HCT116 (cell line): ENCODE results near the gene RAD9A. TPM values are rescaled to one million over a fixed set of nuclear protein-coding genes. Genes with fewer than 3 reads are reported as not detected.

Source experiments
- ELF1 ChIP-seq: IDR thresholded peaks from 2 replicates; pipeline ENCODE4 v1.6.1; 2012; ENCODE audit warnings: low read depth, borderline replicate concordance
- FOSL1 ChIP-seq: IDR thresholded peaks from 2 replicates; pipeline ENCODE4 v1.6.1; 2012; ENCODE audit warnings: low read depth
- POLR2A ChIP-seq: IDR thresholded peaks from 2 replicates; pipeline ENCODE4 v1.7.0; 2011; ENCODE audit warnings: borderline replicate concordance; ENCODE audit not compliant: insufficient read depth, insufficient read length; ENCODE audit errors: extremely low read depth
- POLR2AphosphoS5 ChIP-seq: IDR thresholded peaks from 2 replicates; pipeline ENCODE4 v1.6.1; 2011; ENCODE audit warnings: mild to moderate bottlenecking, low read depth, low read length, moderate library complexity
- RAD21 ChIP-seq: IDR thresholded peaks from 2 replicates; pipeline ENCODE4 v1.6.1; 2012; ENCODE audit warnings: low read depth, mild to moderate bottlenecking
- SP1 ChIP-seq: IDR thresholded peaks from 2 replicates; pipeline ENCODE4 v1.6.1; 2012; ENCODE audit warnings: low read depth
- SRF ChIP-seq: IDR thresholded peaks from 2 replicates; pipeline ENCODE4 v1.6.1; 2012; ENCODE audit warnings: low read depth
- ZFX ChIP-seq: fragments of 450-650 bp; IDR thresholded peaks from 2 replicates; pipeline ENCODE4 v1.6.1; 2017
- total RNA-seq: library from RNA; stranded (reverse); gene quantifications from one replicate; pipeline ENCODE4 v1.2.1, GENCODE V29; 2021; ENCODE audit not compliant: unreplicated experiment
- TF ChIP-seq, protein P1 (sequence below): IDR thresholded peaks from 2 replicates; pipeline ENCODE4 v1.6.1; 2012; ENCODE audit warnings: low read depth
- TF ChIP-seq, protein P2 (sequence below), 3 experiments: fragments of 200-600 bp in 1 of 3; sonication (generic) in 1 of 3; IDR thresholded peaks in 2 of 3; conservative IDR thresholded peaks in 1 of 3; 2 replicates each; pipeline ENCODE4 v1.5.1; 2012 to 2017; ENCODE audit warnings: low read depth in 2 of 3, low read length in 2 of 3, antibody characterized with exemption in 1 of 3, borderline replicate concordance in 1 of 3, control low read depth in 1 of 3, mild to moderate bottlenecking in 1 of 3, mixed read lengths in 1 of 3, mixed run types in 1 of 3, moderate library complexity in 1 of 3; ENCODE audit not compliant: insufficient read depth in 1 of 3
- TF ChIP-seq, protein P3 (sequence below): IDR thresholded peaks from 2 replicates; pipeline ENCODE4 v1.6.1; 2012

The RAD9A gene
- total RNA-seq, 1 experiment from 2014 or later, result 49.8 TPM

DNA sequence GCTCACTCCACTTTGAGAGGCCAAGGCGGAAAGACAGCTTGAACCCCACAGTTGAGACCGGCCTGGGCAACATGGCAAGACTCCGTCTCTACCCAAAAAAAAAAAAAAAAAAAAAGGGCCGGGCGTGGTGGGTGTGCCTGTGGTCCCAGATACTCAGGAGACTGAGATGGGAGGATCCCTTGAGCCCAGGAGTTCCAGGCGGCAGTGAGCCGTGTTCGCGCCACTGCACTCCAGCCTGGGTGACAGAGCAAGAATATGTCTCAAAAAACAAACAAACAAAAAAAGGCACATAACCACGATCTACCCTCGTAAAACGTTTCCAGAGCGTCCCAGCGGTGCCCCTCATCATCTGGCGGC, 861 bp upstream of the RAD9A start (continued):
- TF ChIP-seq, protein P1, sequence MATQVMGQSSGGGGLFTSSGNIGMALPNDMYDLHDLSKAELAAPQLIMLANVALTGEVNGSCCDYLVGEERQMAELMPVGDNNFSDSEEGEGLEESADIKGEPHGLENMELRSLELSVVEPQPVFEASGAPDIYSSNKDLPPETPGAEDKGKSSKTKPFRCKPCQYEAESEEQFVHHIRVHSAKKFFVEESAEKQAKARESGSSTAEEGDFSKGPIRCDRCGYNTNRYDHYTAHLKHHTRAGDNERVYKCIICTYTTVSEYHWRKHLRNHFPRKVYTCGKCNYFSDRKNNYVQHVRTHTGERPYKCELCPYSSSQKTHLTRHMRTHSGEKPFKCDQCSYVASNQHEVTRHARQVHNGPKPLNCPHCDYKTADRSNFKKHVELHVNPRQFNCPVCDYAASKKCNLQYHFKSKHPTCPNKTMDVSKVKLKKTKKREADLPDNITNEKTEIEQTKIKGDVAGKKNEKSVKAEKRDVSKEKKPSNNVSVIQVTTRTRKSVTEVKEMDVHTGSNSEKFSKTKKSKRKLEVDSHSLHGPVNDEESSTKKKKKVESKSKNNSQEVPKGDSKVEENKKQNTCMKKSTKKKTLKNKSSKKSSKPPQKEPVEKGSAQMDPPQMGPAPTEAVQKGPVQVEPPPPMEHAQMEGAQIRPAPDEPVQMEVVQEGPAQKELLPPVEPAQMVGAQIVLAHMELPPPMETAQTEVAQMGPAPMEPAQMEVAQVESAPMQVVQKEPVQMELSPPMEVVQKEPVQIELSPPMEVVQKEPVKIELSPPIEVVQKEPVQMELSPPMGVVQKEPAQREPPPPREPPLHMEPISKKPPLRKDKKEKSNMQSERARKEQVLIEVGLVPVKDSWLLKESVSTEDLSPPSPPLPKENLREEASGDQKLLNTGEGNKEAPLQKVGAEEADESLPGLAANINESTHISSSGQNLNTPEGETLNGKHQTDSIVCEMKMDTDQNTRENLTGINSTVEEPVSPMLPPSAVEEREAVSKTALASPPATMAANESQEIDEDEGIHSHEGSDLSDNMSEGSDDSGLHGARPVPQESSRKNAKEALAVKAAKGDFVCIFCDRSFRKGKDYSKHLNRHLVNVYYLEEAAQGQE, result no peak
- TF ChIP-seq ZFX (no peak), SP1 (no peak), POLR2AphosphoS5 (no peak), RAD21 (no peak), ELF1 (no peak), SRF (no peak), FOSL1 (no peak), POLR2A (no peak)
- TF ChIP-seq, protein P2, sequence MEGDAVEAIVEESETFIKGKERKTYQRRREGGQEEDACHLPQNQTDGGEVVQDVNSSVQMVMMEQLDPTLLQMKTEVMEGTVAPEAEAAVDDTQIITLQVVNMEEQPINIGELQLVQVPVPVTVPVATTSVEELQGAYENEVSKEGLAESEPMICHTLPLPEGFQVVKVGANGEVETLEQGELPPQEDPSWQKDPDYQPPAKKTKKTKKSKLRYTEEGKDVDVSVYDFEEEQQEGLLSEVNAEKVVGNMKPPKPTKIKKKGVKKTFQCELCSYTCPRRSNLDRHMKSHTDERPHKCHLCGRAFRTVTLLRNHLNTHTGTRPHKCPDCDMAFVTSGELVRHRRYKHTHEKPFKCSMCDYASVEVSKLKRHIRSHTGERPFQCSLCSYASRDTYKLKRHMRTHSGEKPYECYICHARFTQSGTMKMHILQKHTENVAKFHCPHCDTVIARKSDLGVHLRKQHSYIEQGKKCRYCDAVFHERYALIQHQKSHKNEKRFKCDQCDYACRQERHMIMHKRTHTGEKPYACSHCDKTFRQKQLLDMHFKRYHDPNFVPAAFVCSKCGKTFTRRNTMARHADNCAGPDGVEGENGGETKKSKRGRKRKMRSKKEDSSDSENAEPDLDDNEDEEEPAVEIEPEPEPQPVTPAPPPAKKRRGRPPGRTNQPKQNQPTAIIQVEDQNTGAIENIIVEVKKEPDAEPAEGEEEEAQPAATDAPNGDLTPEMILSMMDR (IDR thresholded peaks at IDR 0.05 in 2 of 3, conservative IDR thresholded peaks at IDR 0.05 in 1 of 3; ENCODE audit: borderline replicate concordance in 1 of 3, insufficient read depth in 1 of 3, low read depth in 2 of 3, low read length in 2 of 3), result no peak
- TF ChIP-seq, protein P3, sequence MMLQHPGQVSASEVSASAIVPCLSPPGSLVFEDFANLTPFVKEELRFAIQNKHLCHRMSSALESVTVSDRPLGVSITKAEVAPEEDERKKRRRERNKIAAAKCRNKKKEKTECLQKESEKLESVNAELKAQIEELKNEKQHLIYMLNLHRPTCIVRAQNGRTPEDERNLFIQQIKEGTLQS, result no peak
